Colonic mucosa (tissue), 4 donors: ENCODE results near the gene TENM3. TPM values are rescaled to one million over a fixed set of nuclear protein-coding genes. Genes with fewer than 3 reads are reported as not detected.

Source experiments
- DNase-seq: peaks from one replicate; pipeline ENCODE4 v3.0.0-alpha.2; 2020
- H3K27ac ChIP-seq: fragments of 200-600 bp; one replicate; pipeline ENCODE4 v1.8.0; 2021
- H3K27me3 ChIP-seq: fragments of 200-600 bp; one replicate; pipeline ENCODE4 v1.8.0; 2021
- H3K36me3 ChIP-seq: fragments of 200-600 bp; one replicate; pipeline ENCODE4 v1.8.0; 2021
- H3K4me1 ChIP-seq: fragments of 200-600 bp; one replicate; pipeline ENCODE4 v1.8.0; 2021; ENCODE audit warnings: mild to moderate bottlenecking
- H3K4me3 ChIP-seq: fragments of 200-600 bp; one replicate; pipeline ENCODE4 v1.8.0; 2021
- H3K9ac ChIP-seq, 2 donors: one replicate each; pipeline ENCODE4 v1.7.0; 2013; ENCODE audit warnings: control low read depth in 2 of 2, low read depth in 2 of 2, low read length in 2 of 2
- H3K9me3 ChIP-seq: fragments of 200-600 bp; one replicate; pipeline ENCODE4 v1.8.0; 2021
- CTCF ChIP-seq: fragments of 200-600 bp; IDR thresholded peaks from one replicate; pipeline ENCODE4 v1.8.0; 2022; ENCODE audit warnings: antibody characterized with exemption, mild to moderate bottlenecking
- intact Hi-C: fragments of 100-400 bp; cut with DNase I; formaldehyde crosslinking; loops from one replicate; pipeline ENCODE4 v1.14.1; 2022
- total RNA-seq, 2 donors: library from RNA; stranded (reverse); fragmentation: NEBNext Ultra II Directional in 1 of 2; extraction: Animal tissue kit (Norgen Biotek cat#: 25700) in 1 of 2; gene quantifications; one replicate each; pipeline ENCODE4 v1.2.1, GENCODE V29; 2021
- donor health status: healthy.
- donor health status: DM: no; HTN: no; CAD: no.
- donor health status: DM: no; HTN: no; CAD: no.

Gene TENM3
- total RNA-seq, 2 donors from 2014 or later = 0.32 to 1.6 TPM

- no peak for DNase-seq
- no peak overlapping the region for H3K4me3 ChIP-seq
- intact Hi-C loops = no loop called here
- H3K9me3 ChIP-seq = no peaks in the 10 kb centered on the region
- H3K27ac ChIP-seq = no peak overlapping the region
- H3K36me3 ChIP-seq = no peaks in the 10 kb centered on the region
- no peak for TF ChIP-seq CTCF
- H3K9ac ChIP-seq = no peak overlapping the region
- no peaks in the 10 kb centered on the region for H3K27me3 ChIP-seq
- no peaks in the 10 kb centered on the region for H3K4me1 ChIP-seq
Measured at GRCh38 chr4:182314537-182314936, 71.3 kb downstream of the TENM3 start.

DNA sequence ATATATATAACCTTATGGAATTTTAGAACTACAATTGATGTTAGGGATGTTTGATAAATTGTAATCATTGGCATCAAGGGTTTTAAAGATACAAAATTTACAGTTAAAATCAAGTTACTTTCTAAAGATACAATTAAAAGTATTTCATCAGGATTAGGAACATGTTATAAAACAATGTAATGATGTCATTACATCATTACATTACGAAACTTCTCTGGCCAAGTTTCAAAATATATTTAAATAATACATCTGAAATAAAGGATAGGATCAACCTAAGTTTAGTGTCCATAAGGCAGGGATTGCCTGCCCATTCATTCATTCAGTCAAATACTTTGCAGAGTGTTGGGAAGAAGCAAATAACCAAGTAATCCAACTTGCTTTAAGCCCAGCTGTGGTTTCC, 75.1 kb downstream of the TENM3 start:
- Histone ChIP-seq H3K4me1 (no peaks in the 10 kb centered on the region), H3K9ac (no peak overlapping the region), H3K27ac (no peak overlapping the region), H3K9me3 (no peaks in the 10 kb centered on the region), H3K36me3 (no peaks in the 10 kb centered on the region), H3K27me3 (no peaks in the 10 kb centered on the region), H3K4me3 (no peak overlapping the region)
- intact Hi-C loops = no loop called here
- no peak for DNase-seq
- TF ChIP-seq CTCF = no peak

DNA sequence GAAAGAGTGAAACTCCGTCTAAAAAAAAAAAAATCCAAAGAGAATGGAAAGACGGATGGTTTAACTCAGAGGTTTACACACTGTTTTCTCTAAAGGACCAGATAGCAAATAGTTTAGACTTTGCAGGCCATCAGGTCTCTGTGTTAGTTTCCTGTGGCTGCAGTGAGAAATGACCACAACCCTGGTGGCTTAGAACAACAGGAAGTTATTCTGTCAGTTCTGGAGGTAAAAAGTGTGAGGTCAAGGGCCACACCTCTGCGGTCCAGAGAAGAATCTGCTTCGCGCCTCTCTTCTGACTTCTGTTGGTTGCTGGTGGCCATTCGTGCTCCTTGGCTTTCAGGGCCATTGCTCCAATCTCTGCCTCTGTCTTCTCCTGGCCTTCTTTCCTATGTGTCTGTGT, 76.9 kb downstream of the TENM3 start:
- H3K36me3 ChIP-seq = no peaks in the 10 kb centered on the region
- intact Hi-C loops = no loop called here
- no peaks in the 10 kb centered on the region for H3K9me3 ChIP-seq
- no peak overlapping the region for H3K9ac ChIP-seq
- TF ChIP-seq CTCF = no peak
- H3K4me1 ChIP-seq = no peaks in the 10 kb centered on the region
- H3K4me3 ChIP-seq = no peak overlapping the region
- no peak for DNase-seq
- no peaks in the 10 kb centered on the region for H3K27me3 ChIP-seq
- no peak overlapping the region for H3K27ac ChIP-seq

- Histone ChIP-seq H3K9ac (no peak overlapping the region), H3K9me3 (no peaks in the 10 kb centered on the region), H3K4me1 (no peaks in the 10 kb centered on the region), H3K36me3 (no peaks in the 10 kb centered on the region), H3K27me3 (no peaks in the 10 kb centered on the region), H3K27ac (no peak overlapping the region), H3K4me3 (no peak overlapping the region)
- intact Hi-C loops = no loop called here
- no peak for TF ChIP-seq CTCF
- DNase-seq = no peak
Measured at GRCh38 chr4:182320580-182320979, 77.4 kb downstream of the TENM3 start.

DNA sequence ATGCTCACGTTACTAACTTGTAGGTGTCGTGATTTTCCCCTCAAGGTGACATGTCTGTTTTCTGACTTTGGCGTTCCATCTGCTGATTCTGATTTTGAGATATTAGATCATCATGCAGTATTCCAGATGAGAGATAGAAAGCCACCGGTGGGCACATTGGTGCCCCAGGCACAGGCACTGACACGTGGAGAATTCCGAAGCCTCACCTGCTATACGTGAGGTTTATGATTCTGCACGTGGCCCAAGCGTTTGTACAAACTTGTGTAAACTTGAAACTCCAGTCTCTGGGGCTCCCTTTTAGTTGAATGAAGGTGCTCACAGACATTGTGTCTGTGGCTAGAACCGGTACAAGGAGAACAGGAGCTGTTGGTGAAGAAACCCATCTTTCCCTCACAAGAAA, 81.1 kb downstream of the TENM3 start:
- Histone ChIP-seq H3K36me3 (no peaks in the 10 kb centered on the region), H3K9me3 (no peaks in the 10 kb centered on the region), H3K27ac (no peak overlapping the region), H3K4me3 (no peak overlapping the region), H3K27me3 (no peaks in the 10 kb centered on the region), H3K9ac (no peak overlapping the region), H3K4me1 (no peaks in the 10 kb centered on the region)
- intact Hi-C loops = no loop called here
- no peak for TF ChIP-seq CTCF
- DNase-seq = no peak

DNA sequence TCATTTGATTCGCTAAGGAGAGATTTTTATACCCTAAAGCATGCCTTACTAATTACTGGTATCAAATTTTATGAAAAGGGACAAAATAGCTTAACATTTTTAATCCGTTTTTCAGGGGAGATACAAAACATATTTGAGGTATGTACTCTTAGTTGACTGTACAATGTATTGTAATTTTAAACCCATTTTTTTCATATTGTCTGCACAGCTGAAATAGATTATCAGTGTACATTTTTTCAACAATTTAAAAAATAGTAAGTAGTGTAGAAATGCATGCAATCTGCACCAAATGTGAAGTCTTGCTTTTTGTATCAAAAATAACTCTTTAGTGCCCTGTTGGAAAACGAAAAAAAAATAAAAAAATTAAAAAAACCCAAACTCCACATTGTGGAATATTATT, 82.2 kb downstream of the TENM3 start:
- intact Hi-C loops = no loop called here
- Histone ChIP-seq H3K27me3 (no peaks in the 10 kb centered on the region), H3K4me1 (no peaks in the 10 kb centered on the region), H3K27ac (no peak overlapping the region), H3K9ac (no peak overlapping the region), H3K9me3 (no peaks in the 10 kb centered on the region), H3K4me3 (no peak overlapping the region), H3K36me3 (no peaks in the 10 kb centered on the region)
- DNase-seq = no peak
- TF ChIP-seq CTCF = no peak
